ENCODE measurements around the gene ARHGAP28.

Gene ARHGAP28

GRCh38 chr18:6963452-6964097, 234.1 kb downstream of the ARHGAP28 start:
- TF ChIP-seq POU2F2 (IDR thresholded peaks at IDR 0.05; ENCODE audit: low read depth, low read length), result no peak
- no peak for TF ChIP-seq PAX5 (IDR thresholded peaks at IDR 0.05; ENCODE audit: insufficient read depth, low read length, severe bottlenecking)
- no peak for TF ChIP-seq SPI1 (IDR thresholded peaks at IDR 0.05; ENCODE audit: low read depth, low read length)
- TF ChIP-seq POLR2AphosphoS5 (IDR thresholded peaks at IDR 0.05; ENCODE audit: low read depth, low read length), result no peak
- no peak for TF ChIP-seq TAF1 (IDR thresholded peaks at IDR 0.05; ENCODE audit: low read depth, low read length)
- TF ChIP-seq POLR2A (IDR thresholded peaks at IDR 0.05; ENCODE audit: low read depth, low read length), result no peak
- no peak for FAIRE-seq
- no peak for DNase-seq (ENCODE audit: insufficient read length, low spot score)

All from GM12891 (cell line).